Myocyte (in vitro differentiated cells): ENCODE data around the gene TEFM. TPM values are rescaled to one million over a fixed set of nuclear protein-coding genes. Genes with fewer than 3 reads are reported as not detected.
"Not testable (repeated sequence)": the region's sequence is repeated elsewhere in the genome, so short reads cannot be mapped to it uniquely, and the experiment has no call there.

Experiments
- DNase-seq: peaks from one replicate; pipeline ENCODE4 v3.0.0-alpha.2; 2012; ENCODE audit warnings: low read depth
- polyA plus RNA-seq: library from polyadenylated mRNA; unstranded; fragments of >200 nt; gene quantifications from one replicate; pipeline ENCODE4 v1.2.1, GENCODE V29; 2012; ENCODE audit warnings: missing spikeins
- total RNA-seq: library from RNA; depleted of rRNA; stranded (reverse); fragments of >200 nt; gene quantifications from 2 replicates; pipeline ENCODE4 v1.2.3, GENCODE V29; 2014

Gene TEFM, protein sequence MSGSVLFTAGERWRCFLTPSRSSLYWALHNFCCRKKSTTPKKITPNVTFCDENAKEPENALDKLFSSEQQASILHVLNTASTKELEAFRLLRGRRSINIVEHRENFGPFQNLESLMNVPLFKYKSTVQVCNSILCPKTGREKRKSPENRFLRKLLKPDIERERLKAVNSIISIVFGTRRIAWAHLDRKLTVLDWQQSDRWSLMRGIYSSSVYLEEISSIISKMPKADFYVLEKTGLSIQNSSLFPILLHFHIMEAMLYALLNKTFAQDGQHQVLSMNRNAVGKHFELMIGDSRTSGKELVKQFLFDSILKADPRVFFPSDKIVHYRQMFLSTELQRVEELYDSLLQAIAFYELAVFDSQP
- 7.9 and 10.8 TPM in 2 replicates for total RNA-seq
- 7.4 TPM for polyA plus RNA-seq

GRCh38 chr17:30906101-30906911 is at the start of gene TEFM:
TSS of gene TEFM (minus strand) at chr17:30906238. CDS start at chr17:30906198, 40 bp downstream.
- peak; percentile 94 for DNase-seq

- no peak for DNase-seq
These were observed 48.2 kb upstream of the TEFM start for GRCh38 chr17:30954046-30954830.

GRCh38 chr17:30952638-30953393 is 46.8 kb upstream of the TEFM start:
- no peak for DNase-seq

DNA sequence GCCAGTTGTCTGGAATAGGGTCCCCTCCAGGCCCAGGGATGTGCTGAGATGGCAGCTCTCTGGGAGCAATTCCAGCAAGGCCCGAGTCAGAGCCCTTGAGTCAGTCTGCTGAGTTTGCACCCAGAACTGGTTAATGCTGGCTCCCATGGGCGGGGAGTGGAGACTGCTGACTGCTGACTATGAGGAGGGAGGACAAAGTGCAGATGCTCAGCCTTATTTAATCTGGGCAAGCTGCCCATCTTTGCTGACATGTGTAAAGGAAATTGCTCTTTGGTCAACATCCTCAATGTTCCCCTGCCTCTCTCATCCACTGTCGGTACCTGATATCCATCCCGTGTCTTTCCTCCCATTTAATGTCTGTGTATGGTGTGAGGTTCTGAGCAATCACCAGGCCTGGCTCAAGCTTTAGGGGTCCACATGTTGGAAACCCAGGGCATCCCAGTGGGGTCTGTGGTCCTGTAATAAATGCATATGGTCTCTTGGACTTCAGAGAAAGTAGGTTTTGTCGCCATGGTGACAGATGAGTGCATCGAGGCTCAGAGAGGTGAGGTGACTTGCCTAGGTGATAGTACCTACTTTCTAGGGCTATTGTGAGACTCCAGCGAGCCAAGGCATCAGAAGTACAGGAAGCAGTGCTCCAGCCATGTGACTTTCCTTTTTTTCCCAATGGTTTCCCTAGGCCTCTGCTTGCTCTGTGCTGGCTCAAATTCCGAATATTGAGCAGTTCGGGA is 44.8 kb upstream of the TEFM start:
- peak; percentile 70 for DNase-seq

- no peak for DNase-seq
These were observed 44.2 kb upstream of the TEFM start for GRCh38 chr17:30950189-30950588.

- no peak for DNase-seq
These were observed 41.8 kb upstream of the TEFM start for GRCh38 chr17:30947796-30948195.

GRCh38 chr17:30942308-30943079 is 36.5 kb upstream of the TEFM start:
- no peak for DNase-seq

- DNase-seq, result no peak
These were observed 33.1 kb upstream of the TEFM start for GRCh38 chr17:30939051-30939689.

DNA sequence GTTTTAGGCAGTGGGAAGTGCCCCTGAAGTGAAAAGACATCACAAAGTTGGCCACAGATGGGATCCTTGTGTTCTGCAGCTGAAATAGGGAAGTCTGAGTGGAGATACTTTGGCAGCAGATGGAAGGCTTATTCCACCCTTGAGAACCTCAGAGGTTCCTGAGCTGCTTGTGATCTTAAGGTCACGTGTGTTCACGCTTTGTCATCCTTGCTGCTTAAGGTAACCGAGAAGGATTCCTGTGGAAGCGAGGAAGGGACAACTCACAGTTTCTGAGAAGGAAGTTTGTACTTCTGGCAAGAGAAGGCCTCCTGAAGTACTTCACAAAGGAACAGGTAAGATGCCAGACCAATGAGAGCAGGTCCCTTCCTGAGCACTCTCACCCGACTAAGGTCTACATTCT is 27.9 kb upstream of the TEFM start:
- no peak for DNase-seq

DNA sequence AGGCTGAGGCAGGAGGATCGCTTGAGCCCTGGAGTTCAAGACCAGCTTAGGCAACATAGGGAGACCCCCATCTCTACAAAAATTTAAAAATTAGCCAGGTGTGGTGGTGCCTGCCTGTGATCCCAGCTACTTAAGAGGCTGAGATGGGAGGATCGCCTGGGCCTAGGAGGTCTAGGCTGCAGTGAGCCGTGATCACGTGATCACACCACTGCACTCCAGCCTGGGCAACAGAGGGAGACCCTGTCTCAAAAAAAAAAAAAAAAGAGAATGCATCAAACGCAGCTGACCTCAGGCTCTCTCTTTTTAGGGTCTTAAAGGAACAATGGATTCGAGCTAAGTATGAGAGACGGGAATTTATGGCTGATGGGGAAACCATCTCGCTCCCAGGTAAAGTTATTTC is 25.5 kb upstream of the TEFM start:
- DNase-seq, result not testable (repeated sequence)

DNA sequence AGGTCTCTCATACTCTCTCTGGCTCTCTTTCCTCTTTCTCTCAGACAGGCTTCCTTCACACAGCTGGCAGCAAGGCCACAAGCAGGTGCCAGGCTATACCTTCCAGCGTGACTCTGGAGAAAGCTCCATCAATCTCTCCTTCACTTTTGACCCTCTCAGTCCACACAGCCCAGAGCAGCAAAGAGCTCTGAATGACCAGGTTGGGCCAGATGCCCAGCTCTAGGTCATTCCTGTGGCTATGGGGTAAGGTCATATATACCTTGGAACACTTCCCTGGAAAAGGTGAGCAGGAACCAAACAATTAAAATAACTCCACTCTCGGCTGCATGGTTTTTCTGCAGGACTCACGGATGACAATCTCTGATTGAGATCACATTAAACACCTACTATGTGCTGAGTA is 24.5 kb upstream of the TEFM start:
- DNase-seq, result no peak

GRCh38 chr17:30929861-30930260 is 23.8 kb upstream of the TEFM start:
- DNase-seq, result not testable (repeated sequence)

GRCh38 chr17:30929081-30929633 is 23.1 kb upstream of the TEFM start:
- no peak for DNase-seq

DNA sequence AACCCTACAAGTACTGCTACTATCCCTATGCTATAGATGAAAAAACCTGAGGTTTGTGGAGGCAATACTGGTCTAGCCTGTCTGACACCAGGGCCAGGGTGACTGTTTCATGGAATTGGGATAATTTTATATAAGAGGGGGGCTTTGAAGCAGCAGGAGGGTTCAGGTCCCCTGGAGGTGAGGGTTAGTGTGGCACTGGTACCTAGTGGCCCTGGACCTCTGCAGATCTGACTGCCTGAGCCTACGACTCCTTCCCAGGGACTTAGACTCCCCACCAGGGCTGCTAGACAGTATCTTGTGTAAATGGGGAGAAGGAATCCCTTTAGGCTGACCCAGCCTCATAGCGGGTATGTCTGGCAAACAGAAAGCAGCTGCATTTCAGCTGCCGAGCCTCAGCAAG is 22.5 kb upstream of the TEFM start:
- no peak for DNase-seq

DNA sequence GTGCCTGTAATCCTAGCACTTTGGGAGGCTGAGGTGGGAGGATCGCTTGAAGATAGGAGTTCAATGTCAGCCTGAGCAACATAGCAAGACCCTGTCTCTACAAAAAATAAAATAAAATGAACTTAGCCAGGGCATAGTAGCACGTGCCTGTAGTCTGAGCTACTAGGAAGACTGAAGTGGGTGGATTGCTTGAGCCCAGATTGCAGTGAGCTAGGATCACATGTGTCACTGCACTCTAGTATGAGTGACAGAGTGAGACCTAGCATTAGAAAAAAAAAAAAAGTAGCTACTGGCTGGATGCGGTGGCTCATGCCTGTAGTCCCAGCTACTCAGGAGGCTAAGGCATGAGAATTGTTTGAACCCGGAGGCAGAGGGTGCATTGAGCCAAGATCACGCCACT is 21.7 kb upstream of the TEFM start:
- no peak for DNase-seq

- DNase-seq, result no peak
These were observed 20.5 kb upstream of the TEFM start for GRCh38 chr17:30926516-30926915.

DNA sequence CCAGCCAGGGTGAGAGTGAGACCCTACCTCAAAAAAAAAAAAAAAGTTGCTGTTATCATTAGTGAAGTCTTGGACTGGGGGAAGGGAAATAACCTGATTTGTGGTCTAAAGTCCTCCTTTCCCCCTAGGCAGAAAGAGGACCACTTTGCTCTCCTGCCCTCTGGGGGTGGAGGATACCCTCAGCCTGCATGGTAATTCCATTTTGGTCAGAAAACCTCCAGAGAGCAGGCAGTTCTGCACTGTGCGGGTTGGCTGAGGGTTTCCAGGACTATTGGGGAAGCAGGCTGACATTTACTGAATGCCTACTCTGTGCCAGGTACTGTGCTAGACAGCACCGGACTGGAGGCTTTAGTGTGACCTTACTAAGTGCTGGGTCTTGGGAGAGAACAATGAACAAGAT is 18.3 kb upstream of the TEFM start:
- no peak for DNase-seq

GRCh38 chr17:30922235-30923030 is 16.4 kb upstream of the TEFM start:
- DNase-seq, result no peak
